WTC11 (cell line): ENCODE data around the gene OTOG. TPM values are rescaled to one million over a fixed set of nuclear protein-coding genes. Genes with fewer than 3 reads are reported as not detected.

ENCODE experiments used
- ATAC-seq: fragments of 200-7000 bp; cut with Tn5 transposase; 2 replicates; pipeline ENCODE4 v1.10.0; 2021; ENCODE audit warnings: mild to moderate bottlenecking, moderate library complexity
- CTCF ChIA-PET: fragments of 300-600 bp; sonication (Branson Sonifier 250); formaldehyde crosslinking; loops from one replicate; lab custom pipeline; 2021; ENCODE audit warnings: antibody characterized with exemption; lab: Charles Lee
- POLR2A ChIA-PET: fragments of 350-600 bp; sonication (Branson Sonifier 250); formaldehyde crosslinking; loops from one replicate; lab custom pipeline; 2021; ENCODE audit warnings: antibody characterized with exemption; lab: Charles Lee
- DNase-seq: peaks from one replicate; pipeline ENCODE4 v3.0.0; 2021; ENCODE audit warnings: low spot score
- H3K27ac Mint-ChIP-seq: 2 replicates; pipeline ENCODE4 v1.8.0; 2021; ENCODE audit warnings: mixed read lengths
- H3K27me3 Mint-ChIP-seq: 2 replicates; pipeline ENCODE4 v1.8.0; 2021; ENCODE audit warnings: low read depth, mild to moderate bottlenecking, moderate library complexity, mixed read lengths
- H3K36me3 Mint-ChIP-seq: 2 replicates; pipeline ENCODE4 v1.8.0; 2021; ENCODE audit warnings: mixed read lengths
- H3K4me1 Mint-ChIP-seq: 2 replicates; pipeline ENCODE4 v1.8.0; 2022; ENCODE audit warnings: mixed read lengths
- H3K4me3 Mint-ChIP-seq: 2 replicates; pipeline ENCODE4 v1.8.0; 2021; ENCODE audit warnings: mild to moderate bottlenecking, moderate library complexity, mixed read lengths
- H3K9me3 Mint-ChIP-seq: 2 replicates; pipeline ENCODE4 v1.8.0; 2021; ENCODE audit warnings: mixed read lengths
- CTCF ChIP-seq: fragments of 200-600 bp; IDR thresholded peaks from 2 replicates; pipeline ENCODE4 v1.8.0; 2022; ENCODE audit warnings: antibody characterized with exemption
- ELF4 ChIP-seq: sonication (generic); formaldehyde crosslinking; IDR thresholded peaks from 2 replicates; pipeline ENCODE4 v1.8.1; 2022; ENCODE audit warnings: low read depth, mild to moderate bottlenecking, moderate library complexity, missing genetic modification reagents
- JUN ChIP-seq: sonication (generic); formaldehyde crosslinking; IDR thresholded peaks from 2 replicates; pipeline ENCODE4 v1.8.0; 2023; ENCODE audit warnings: mild to moderate bottlenecking, missing genetic modification reagents
- MAX ChIP-seq: sonication (generic); formaldehyde crosslinking; IDR thresholded peaks from 2 replicates; pipeline ENCODE4 v1.8.0; 2022; ENCODE audit warnings: mild to moderate bottlenecking, missing genetic modification reagents
- NFE2L1 ChIP-seq: sonication (generic); formaldehyde crosslinking; IDR thresholded peaks from 2 replicates; pipeline ENCODE4 v1.8.1; 2023; ENCODE audit warnings: missing genetic modification reagents
- NR3C1 ChIP-seq: sonication (generic); formaldehyde crosslinking; conservative IDR thresholded peaks from 2 replicates; pipeline ENCODE4 v1.8.1; 2023; ENCODE audit warnings: low read depth, mild to moderate bottlenecking, missing genetic modification reagents
- OVOL2 ChIP-seq: fragments of 250-450 bp; sonication (Bioruptor Pico); IDR thresholded peaks from 2 replicates; pipeline ENCODE4 v1.9.0; 2021; ENCODE audit warnings: mild to moderate bottlenecking, borderline replicate concordance
- PRRX2 ChIP-seq: fragments of 250-450 bp; sonication (Bioruptor Pico); IDR thresholded peaks from 2 replicates; pipeline ENCODE4 v1.8.0; 2021; ENCODE audit warnings: mild to moderate bottlenecking
- TEAD1 ChIP-seq: sonication (generic); formaldehyde crosslinking; IDR thresholded peaks from 2 replicates; pipeline ENCODE4 v1.8.0; 2022; ENCODE audit warnings: mild to moderate bottlenecking, missing genetic modification reagents
- ZNF317 ChIP-seq: sonication (generic); formaldehyde crosslinking; IDR thresholded peaks from 2 replicates; pipeline ENCODE4 v1.8.1; 2023; ENCODE audit warnings: low read depth, mild to moderate bottlenecking, moderate library complexity, missing genetic modification reagents, borderline replicate concordance
- ZNF423 ChIP-seq: fragments of 250-450 bp; sonication (Bioruptor Pico); IDR thresholded peaks from 2 replicates; pipeline ENCODE4 v2.1.2; 2022; ENCODE audit warnings: mild to moderate bottlenecking, moderate library complexity
- total RNA-seq: library from RNA; stranded (reverse); gene quantifications from 3 replicates; pipeline ENCODE4 v1.2.3, GENCODE V29; 2021
- TF ChIP-seq, protein P1 (sequence below): sonication (generic); formaldehyde crosslinking; IDR thresholded peaks from 2 replicates; pipeline ENCODE4 v1.8.0; 2022; ENCODE audit warnings: missing genetic modification reagents
- TF ChIP-seq, protein P2 (sequence below): sonication (generic); formaldehyde crosslinking; IDR thresholded peaks from 2 replicates; pipeline ENCODE4 v1.8.1; 2023; ENCODE audit warnings: mild to moderate bottlenecking, missing genetic modification reagents, borderline replicate concordance
- TF ChIP-seq, protein P3 (sequence below): sonication (generic); formaldehyde crosslinking; IDR thresholded peaks from 2 replicates; pipeline ENCODE4 v1.8.1; 2023; ENCODE audit warnings: mild to moderate bottlenecking, missing genetic modification reagents, moderate library complexity
- TF ChIP-seq, protein P4 (sequence below): sonication (generic); formaldehyde crosslinking; IDR thresholded peaks from 2 replicates; pipeline ENCODE4 v1.8.1; 2023; ENCODE audit warnings: mild to moderate bottlenecking, moderate library complexity, missing genetic modification reagents
- TF ChIP-seq, protein P5 (sequence below): fragments of 250-450 bp; sonication (Bioruptor Pico); conservative IDR thresholded peaks from 2 replicates; pipeline ENCODE4 v1.9.0; 2021; ENCODE audit warnings: mild to moderate bottlenecking

The OTOG gene
- total RNA-seq, 1 experiment from 2014 or later: 1.4 TPM

GRCh38 chr11:17548444-17548843 is 1.4 kb downstream of the OTOG start (continued):
- TF ChIP-seq, protein P1, sequence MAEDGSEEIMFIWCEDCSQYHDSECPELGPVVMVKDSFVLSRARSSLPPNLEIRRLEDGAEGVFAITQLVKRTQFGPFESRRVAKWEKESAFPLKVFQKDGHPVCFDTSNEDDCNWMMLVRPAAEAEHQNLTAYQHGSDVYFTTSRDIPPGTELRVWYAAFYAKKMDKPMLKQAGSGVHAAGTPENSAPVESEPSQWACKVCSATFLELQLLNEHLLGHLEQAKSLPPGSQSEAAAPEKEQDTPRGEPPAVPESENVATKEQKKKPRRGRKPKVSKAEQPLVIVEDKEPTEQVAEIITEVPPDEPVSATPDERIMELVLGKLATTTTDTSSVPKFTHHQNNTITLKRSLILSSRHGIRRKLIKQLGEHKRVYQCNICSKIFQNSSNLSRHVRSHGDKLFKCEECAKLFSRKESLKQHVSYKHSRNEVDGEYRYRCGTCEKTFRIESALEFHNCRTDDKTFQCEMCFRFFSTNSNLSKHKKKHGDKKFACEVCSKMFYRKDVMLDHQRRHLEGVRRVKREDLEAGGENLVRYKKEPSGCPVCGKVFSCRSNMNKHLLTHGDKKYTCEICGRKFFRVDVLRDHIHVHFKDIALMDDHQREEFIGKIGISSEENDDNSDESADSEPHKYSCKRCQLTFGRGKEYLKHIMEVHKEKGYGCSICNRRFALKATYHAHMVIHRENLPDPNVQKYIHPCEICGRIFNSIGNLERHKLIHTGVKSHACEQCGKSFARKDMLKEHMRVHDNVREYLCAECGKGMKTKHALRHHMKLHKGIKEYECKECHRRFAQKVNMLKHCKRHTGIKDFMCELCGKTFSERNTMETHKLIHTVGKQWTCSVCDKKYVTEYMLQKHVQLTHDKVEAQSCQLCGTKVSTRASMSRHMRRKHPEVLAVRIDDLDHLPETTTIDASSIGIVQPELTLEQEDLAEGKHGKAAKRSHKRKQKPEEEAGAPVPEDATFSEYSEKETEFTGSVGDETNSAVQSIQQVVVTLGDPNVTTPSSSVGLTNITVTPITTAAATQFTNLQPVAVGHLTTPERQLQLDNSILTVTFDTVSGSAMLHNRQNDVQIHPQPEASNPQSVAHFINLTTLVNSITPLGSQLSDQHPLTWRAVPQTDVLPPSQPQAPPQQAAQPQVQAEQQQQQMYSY (CRISPR knock-in tag): no peak
- TF ChIP-seq JUN (CRISPR knock-in tag): no peak
- TF ChIP-seq, protein P2, sequence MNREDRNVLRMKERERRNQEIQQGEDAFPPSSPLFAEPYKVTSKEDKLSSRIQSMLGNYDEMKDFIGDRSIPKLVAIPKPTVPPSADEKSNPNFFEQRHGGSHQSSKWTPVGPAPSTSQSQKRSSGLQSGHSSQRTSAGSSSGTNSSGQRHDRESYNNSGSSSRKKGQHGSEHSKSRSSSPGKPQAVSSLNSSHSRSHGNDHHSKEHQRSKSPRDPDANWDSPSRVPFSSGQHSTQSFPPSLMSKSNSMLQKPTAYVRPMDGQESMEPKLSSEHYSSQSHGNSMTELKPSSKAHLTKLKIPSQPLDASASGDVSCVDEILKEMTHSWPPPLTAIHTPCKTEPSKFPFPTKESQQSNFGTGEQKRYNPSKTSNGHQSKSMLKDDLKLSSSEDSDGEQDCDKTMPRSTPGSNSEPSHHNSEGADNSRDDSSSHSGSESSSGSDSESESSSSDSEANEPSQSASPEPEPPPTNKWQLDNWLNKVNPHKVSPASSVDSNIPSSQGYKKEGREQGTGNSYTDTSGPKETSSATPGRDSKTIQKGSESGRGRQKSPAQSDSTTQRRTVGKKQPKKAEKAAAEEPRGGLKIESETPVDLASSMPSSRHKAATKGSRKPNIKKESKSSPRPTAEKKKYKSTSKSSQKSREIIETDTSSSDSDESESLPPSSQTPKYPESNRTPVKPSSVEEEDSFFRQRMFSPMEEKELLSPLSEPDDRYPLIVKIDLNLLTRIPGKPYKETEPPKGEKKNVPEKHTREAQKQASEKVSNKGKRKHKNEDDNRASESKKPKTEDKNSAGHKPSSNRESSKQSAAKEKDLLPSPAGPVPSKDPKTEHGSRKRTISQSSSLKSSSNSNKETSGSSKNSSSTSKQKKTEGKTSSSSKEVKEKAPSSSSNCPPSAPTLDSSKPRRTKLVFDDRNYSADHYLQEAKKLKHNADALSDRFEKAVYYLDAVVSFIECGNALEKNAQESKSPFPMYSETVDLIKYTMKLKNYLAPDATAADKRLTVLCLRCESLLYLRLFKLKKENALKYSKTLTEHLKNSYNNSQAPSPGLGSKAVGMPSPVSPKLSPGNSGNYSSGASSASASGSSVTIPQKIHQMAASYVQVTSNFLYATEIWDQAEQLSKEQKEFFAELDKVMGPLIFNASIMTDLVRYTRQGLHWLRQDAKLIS (CRISPR knock-in tag): no peak
- no peak for TF ChIP-seq ZNF423 (CRISPR knock-in tag)
- TF ChIP-seq PRRX2 (CRISPR knock-in tag): no peak
- no peak for TF ChIP-seq ZNF317 (CRISPR knock-in tag)
- TF ChIP-seq MAX (CRISPR knock-in tag): no peak
- TF ChIP-seq NR3C1 (CRISPR knock-in tag): no peak
- no peak for TF ChIP-seq OVOL2 (CRISPR knock-in tag)
- TF ChIP-seq, protein P3, sequence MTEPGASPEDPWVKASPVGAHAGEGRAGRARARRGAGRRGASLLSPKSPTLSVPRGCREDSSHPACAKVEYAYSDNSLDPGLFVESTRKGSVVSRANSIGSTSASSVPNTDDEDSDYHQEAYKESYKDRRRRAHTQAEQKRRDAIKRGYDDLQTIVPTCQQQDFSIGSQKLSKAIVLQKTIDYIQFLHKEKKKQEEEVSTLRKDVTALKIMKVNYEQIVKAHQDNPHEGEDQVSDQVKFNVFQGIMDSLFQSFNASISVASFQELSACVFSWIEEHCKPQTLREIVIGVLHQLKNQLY (CRISPR knock-in tag): no peak
- no peak for TF ChIP-seq CTCF
- no peak for TF ChIP-seq TEAD1

DNA sequence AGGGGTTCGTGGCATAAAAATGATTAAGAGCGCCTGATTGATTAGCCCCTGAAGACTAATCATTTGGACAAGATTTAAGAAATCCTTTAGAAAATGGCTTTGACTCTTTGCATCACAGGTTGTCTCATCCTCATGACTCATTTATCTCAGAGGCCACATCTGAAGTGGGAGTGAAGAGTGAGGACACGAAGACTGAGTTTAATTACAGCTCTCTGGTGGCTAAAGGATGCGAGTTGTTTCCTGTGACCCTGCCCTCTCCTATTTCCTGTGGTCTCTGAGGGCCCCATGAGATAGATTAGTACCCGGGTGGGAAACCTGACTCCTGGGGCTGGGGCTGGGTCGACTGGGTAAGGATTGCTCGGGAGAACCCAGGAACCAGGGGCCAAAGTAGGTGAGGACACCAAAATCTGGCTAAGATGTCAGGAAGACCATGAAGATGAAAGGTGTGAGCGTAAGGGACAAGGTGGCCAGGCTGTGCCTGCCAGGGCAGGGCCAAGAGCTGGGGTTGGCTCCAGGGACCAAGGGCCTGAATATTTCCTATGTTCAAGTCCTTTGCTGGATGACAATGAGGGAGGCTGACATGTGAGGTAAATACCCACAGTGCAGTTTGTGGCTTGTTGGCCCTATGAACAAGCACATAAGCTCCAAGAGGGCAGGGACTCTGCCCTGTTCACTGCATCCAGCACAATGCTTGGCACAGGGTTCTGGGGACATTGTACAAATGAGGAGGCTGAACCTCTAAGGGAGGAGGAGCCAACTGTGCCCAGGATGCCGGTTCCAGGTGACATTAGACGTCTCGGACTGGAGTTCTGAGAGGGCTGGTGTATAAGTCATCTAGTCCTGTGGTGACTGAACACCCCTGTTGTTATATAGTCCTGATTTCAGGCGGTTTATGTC is 3.6 kb downstream of the OTOG start:
- Mint-ChIP-seq H3K27ac (no peak overlapping the region), H3K36me3 (no peaks in the 10 kb centered on the region), H3K9me3 (no peaks in the 10 kb centered on the region), H3K4me3 (no peak overlapping the region), H3K27me3 (peaks cover 16% of the 10 kb centered on the region), H3K4me1 (peaks cover 22% of the 10 kb centered on the region)
- DNase-seq (no peak), ATAC-seq (no peak)
- TF ChIP-seq ELF4 (CRISPR knock-in tag) (no peak), NFE2L1 (CRISPR knock-in tag) (no peak)
- TF ChIP-seq, protein P4, sequence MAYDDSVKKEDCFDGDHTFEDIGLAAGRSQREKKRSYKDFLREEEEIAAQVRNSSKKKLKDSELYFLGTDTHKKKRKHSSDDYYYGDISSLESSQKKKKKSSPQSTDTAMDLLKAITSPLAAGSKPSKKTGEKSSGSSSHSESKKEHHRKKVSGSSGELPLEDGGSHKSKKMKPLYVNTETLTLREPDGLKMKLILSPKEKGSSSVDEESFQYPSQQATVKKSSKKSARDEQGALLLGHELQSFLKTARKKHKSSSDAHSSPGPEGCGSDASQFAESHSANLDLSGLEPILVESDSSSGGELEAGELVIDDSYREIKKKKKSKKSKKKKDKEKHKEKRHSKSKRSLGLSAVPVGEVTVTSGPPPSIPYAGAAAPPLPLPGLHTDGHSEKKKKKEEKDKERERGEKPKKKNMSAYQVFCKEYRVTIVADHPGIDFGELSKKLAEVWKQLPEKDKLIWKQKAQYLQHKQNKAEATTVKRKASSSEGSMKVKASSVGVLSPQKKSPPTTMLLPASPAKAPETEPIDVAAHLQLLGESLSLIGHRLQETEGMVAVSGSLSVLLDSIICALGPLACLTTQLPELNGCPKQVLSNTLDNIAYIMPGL (CRISPR knock-in tag): no peak
- TF ChIP-seq, protein P5, sequence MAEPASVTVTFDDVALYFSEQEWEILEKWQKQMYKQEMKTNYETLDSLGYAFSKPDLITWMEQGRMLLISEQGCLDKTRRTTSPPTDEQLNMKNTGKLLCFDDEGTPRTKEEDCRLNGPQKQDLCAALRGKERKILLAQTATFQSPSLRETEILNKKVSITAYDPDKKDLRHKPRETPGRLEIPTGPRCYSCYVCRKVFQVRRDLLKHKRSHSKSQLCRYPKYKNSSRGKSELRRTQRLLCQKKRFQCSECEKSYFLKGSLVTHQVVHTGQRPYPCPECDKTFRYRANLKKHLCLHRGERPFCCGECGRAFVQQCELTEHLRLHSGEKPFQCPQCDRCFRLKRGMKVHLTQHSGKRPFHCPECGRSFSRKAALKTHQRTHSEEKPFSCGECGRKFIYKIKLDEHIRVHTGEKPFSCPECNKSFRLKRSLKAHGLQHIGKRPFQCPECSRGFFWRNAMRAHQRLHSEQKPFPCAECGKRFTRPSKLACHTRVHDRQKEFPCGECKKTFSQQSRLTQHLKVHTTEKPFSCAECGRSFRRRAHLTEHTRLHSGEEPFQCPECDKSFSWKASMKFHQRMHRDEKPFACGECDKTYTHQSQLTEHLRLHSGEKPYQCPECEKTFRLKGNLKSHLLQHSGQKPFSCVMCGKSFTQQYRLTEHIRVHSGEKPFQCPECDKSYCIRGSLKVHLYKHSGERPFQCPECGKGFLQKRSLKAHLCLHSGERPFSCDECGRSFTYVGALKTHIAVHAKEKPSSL: no peak
- POLR2A ChIA-PET: interaction anchor here (0.9 kb wide), 1 partner anchor 10 kb away, joined by 3 read pairs; no protein-coding TSS in a partner anchor
- CTCF ChIA-PET: interaction anchor here (0.7 to 8.4 kb wide), 3 partner anchors 13 to 22 kb away, joined by 3 to 104 read pairs (median 4); no protein-coding TSS in a partner anchor
